Measurements from ENCODE around the gene USP12.

DNA sequence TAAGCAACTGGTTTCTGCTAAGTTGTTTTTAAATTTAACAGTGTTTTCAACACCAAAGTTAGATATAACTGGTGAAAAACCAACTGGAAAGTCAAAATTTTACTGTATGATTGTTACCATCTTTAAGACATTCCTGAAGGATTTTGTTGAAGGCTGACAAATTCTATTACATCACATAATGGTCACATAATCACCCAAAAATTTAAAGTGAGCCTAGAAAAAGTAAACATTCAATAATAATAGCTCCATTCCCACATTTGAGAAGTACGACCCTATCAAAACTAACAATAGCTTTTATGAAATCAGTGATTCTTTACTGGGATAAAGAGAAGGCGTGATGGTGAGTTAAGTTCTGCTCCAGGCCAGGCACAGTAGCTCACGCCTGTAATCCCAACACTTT lies 51.6 kb downstream of the USP12 start:
- TF ChIP-seq GATA2 (IDR thresholded peaks at IDR 0.05; ENCODE audit: low read depth, low read length), result no peak
- TF ChIP-seq GATA3 (IDR thresholded peaks at IDR 0.05; ENCODE audit: low read depth, low read length), result no peak
